Measurements from ENCODE around the gene GPR142.

The GPR142 gene
- 0 reads per million in 4 donors for total RNA-seq

- no peak for DNase-seq
Measured at GRCh38 chr17:74367206-74367605, at the start of gene GPR142. GPR142 (plus strand) TSS chr17:74367506; CDS start chr17:74369541, 2,035 bp downstream.

GRCh38 chr17:74318391-74318790 lies 48.9 kb upstream of the GPR142 start:
- no peak for DNase-seq

GRCh38 chr17:74324521-74324920 lies 42.8 kb upstream of the GPR142 start:
- no peak for DNase-seq

GRCh38 chr17:74325376-74325742 lies 41.9 kb upstream of the GPR142 start:
- no peak for DNase-seq

- peak; percentile 33 to 57 (median 41) for DNase-seq
Measured at GRCh38 chr17:74325743-74326379, 41.4 kb upstream of the GPR142 start, which contains the start of gene KIF19. KIF19 (plus strand) TSS chr17:74326226; CDS start chr17:74326350, 124 bp downstream.

- DNase-seq = no peak
Measured at GRCh38 chr17:74326506-74326905, 40.8 kb upstream of the GPR142 start.

GRCh38 chr17:74328487-74328886 lies 38.8 kb upstream of the GPR142 start:
- DNase-seq = no peak

- DNase-seq = peak in 1 of 5 donors; percentile 20
Measured at GRCh38 chr17:74329378-74329777, 37.9 kb upstream of the GPR142 start.

GRCh38 chr17:74330446-74330845 lies 36.9 kb upstream of the GPR142 start:
- no peak for DNase-seq

GRCh38 chr17:74332017-74332650 lies 35.2 kb upstream of the GPR142 start:
- no peak for DNase-seq

- no peak for DNase-seq
Measured at GRCh38 chr17:74332763-74333283, 34.5 kb upstream of the GPR142 start.

GRCh38 chr17:74334393-74335039 lies 32.8 kb upstream of the GPR142 start:
- DNase-seq = no peak

- DNase-seq = no peak
Measured at GRCh38 chr17:74335529-74336062, 31.7 kb upstream of the GPR142 start.

GRCh38 chr17:74336307-74336706 lies 31.0 kb upstream of the GPR142 start:
- DNase-seq = no peak

- no peak for DNase-seq
Measured at GRCh38 chr17:74337834-74338500, 29.3 kb upstream of the GPR142 start.

- DNase-seq = no peak
Measured at GRCh38 chr17:74339537-74340195, 27.6 kb upstream of the GPR142 start.

- no peak for DNase-seq
Measured at GRCh38 chr17:74340470-74341023, 26.8 kb upstream of the GPR142 start.

GRCh38 chr17:74342224-74342623 lies 25.1 kb upstream of the GPR142 start:
- no peak for DNase-seq

- DNase-seq = no peak
Measured at GRCh38 chr17:74343121-74343520, 24.2 kb upstream of the GPR142 start.

- DNase-seq = no peak
Measured at GRCh38 chr17:74343526-74344284, 23.6 kb upstream of the GPR142 start.

GRCh38 chr17:74344658-74345057 lies 22.6 kb upstream of the GPR142 start:
- no peak for DNase-seq
